ENCODE measurements around the gene MAP2K6.

MAP2K6 gene

DNA sequence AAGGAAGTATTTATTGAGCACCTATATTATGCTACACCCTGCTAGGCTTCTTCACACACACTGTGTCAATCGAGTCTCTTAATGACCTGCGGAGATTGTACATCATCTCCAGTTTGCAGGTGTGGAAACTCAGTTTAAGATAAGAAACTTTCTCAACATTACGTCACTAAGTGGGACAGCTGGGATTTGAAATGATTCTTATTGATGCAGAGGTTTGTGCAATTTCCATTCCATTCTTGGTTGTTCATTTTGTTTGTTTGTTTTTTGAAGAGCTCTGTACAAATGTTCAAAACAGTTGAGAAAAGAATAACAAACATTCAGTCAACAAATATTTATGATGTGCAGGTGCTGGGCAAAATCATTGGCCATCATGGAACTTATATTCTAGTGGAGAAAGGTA, 84.8 kb downstream of the MAP2K6 start:
- TF ChIP-seq, protein P1, sequence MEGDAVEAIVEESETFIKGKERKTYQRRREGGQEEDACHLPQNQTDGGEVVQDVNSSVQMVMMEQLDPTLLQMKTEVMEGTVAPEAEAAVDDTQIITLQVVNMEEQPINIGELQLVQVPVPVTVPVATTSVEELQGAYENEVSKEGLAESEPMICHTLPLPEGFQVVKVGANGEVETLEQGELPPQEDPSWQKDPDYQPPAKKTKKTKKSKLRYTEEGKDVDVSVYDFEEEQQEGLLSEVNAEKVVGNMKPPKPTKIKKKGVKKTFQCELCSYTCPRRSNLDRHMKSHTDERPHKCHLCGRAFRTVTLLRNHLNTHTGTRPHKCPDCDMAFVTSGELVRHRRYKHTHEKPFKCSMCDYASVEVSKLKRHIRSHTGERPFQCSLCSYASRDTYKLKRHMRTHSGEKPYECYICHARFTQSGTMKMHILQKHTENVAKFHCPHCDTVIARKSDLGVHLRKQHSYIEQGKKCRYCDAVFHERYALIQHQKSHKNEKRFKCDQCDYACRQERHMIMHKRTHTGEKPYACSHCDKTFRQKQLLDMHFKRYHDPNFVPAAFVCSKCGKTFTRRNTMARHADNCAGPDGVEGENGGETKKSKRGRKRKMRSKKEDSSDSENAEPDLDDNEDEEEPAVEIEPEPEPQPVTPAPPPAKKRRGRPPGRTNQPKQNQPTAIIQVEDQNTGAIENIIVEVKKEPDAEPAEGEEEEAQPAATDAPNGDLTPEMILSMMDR (conservative IDR thresholded peaks at IDR 0.05; ENCODE audit: low read depth, low read length): no peak
- H3K4me3 ChIP-seq (ENCODE audit: low read depth, low read length): no peak overlapping the region
- no peak for DNase-seq (ENCODE audit: low read depth)

DNA sequence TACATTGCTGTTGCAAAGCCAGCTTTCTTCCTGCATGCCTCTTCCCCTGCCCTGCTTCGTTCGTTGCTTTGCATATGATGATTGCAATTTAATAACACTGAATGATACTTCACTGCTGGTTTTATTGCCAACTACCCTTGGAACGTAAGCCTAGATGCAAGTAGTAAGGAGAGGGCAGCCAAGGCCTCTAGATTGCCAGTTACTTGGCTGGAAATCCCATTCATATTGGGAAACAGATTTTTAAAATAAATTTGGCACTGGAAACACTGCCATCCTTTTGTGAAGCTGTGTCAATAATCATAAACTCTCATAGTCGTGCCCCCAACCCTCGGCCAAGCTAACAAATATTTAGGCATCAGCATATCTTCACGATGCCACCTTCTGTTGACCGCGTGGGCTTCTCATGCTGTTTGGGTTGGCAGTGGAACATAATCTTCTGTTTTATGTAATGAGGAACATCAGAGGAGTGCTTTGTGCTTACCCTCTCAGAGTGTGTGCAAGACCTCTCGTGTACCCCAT, 86.5 kb downstream of the MAP2K6 start:
- DNase-seq (ENCODE audit: low read depth): no peak
- H3K4me3 ChIP-seq (ENCODE audit: low read depth, low read length): peak overlapping the region; percentile 10
- TF ChIP-seq, protein P1 (conservative IDR thresholded peaks at IDR 0.05; ENCODE audit: low read depth, low read length): no peak

GRCh38 chr17:69501591-69502468, 87.3 kb downstream of the MAP2K6 start:
- H3K4me3 ChIP-seq (ENCODE audit: low read depth, low read length): peak overlapping the region; percentile 48
- TF ChIP-seq, protein P1 (conservative IDR thresholded peaks at IDR 0.05; ENCODE audit: low read depth, low read length): peak; percentile 34
- DNase-seq (ENCODE audit: low read depth): peak; percentile 93

GRCh38 chr17:69503711-69504110, 89.2 kb downstream of the MAP2K6 start:
- no peak overlapping the region for H3K4me3 ChIP-seq (ENCODE audit: low read depth, low read length)
- DNase-seq (ENCODE audit: low read depth): no peak

GRCh38 chr17:69505740-69506139, 91.2 kb downstream of the MAP2K6 start:
- DNase-seq (ENCODE audit: low read depth): no peak
- TF ChIP-seq, protein P1 (conservative IDR thresholded peaks at IDR 0.05; ENCODE audit: low read depth, low read length): no peak
- H3K4me3 ChIP-seq (ENCODE audit: low read depth, low read length): no peak overlapping the region

More at GRCh38 chr17:69503711-69504110, 89.2 kb downstream of the MAP2K6 start:
- TF ChIP-seq, protein P1 (conservative IDR thresholded peaks at IDR 0.05; ENCODE audit: low read depth, low read length): no peak

DNA sequence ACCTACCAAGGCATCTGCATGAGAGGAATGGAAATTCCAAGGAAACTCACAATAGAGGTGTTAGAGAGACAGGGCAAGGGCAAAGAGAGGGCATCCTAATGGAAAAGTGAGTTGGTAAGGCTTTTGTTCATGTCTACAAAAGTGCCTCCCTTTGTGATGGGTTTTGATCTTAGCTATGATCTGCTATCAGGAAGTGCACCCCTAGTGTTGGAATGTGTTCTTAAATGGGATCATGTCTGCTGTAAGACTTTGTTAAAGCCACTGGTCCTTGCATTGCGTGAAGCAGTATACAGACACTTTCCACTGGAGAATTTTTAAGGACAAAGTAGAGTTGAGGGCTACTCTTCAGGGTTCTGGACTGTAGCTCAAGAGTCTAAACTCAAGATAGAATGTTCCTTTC, 92.0 kb downstream of the MAP2K6 start:
- TF ChIP-seq, protein P1 (conservative IDR thresholded peaks at IDR 0.05; ENCODE audit: low read depth, low read length): peak; percentile 53
- peak; percentile 43 for DNase-seq (ENCODE audit: low read depth)

More for the DNA sequence above, 92.0 kb downstream of the MAP2K6 start:
- H3K4me3 ChIP-seq (ENCODE audit: low read depth, low read length): no peak overlapping the region

Data from choroid plexus epithelial cell (primary cell).